Natural killer cell (primary cell): ENCODE results near the gene CUEDC1. TPM values are rescaled to one million over a fixed set of nuclear protein-coding genes. Genes with fewer than 3 reads are reported as not detected.

Source experiments
- ATAC-seq, 3 donors: fragments of 150-1000 bp in 2 of 3; fragments of 200-7000 bp in 1 of 3; cut with Tn5 transposase; 1 replicate in 1 of 3; 2 replicates in 2 of 3; pipeline ENCODE4 v1.10.0; 2021; ENCODE audit warnings: mild to moderate bottlenecking in 2 of 3, moderate library complexity in 2 of 3
- DNase-seq, 2 donors: peaks; one replicate each; pipeline versions ENCODE4 v3.0.0 to v3.0.0-alpha.2; 2013 to 2021; ENCODE audit warnings: mixed read lengths in 1 of 2
- H3K27ac ChIP-seq: one replicate; pipeline ENCODE4 v1.5.1; 2013; ENCODE audit warnings: mild to moderate bottlenecking, low read length
- H3K27me3 ChIP-seq: one replicate; pipeline ENCODE4 v1.6.1; 2013; ENCODE audit warnings: low read length; ENCODE audit not compliant: control insufficient read depth, insufficient read depth
- H3K36me3 ChIP-seq: one replicate; pipeline ENCODE4 v1.6.1; 2013; ENCODE audit warnings: low read length; ENCODE audit not compliant: control insufficient read depth, insufficient read depth
- H3K4me1 ChIP-seq: one replicate; pipeline ENCODE4 v1.6.1; 2013; ENCODE audit warnings: low read length; ENCODE audit not compliant: control insufficient read depth, insufficient read depth
- H3K4me3 ChIP-seq: one replicate; pipeline ENCODE4 v1.5.1; 2013; ENCODE audit warnings: low read length
- H3K9me3 ChIP-seq: one replicate; pipeline ENCODE4 v1.6.1; 2013; ENCODE audit warnings: low read length; ENCODE audit not compliant: control insufficient read depth, insufficient read depth
- H3K27ac Mint-ChIP-seq, 2 donors: one replicate each; pipeline ENCODE4 v1.8.0; 2022; ENCODE audit warnings: mild to moderate bottlenecking in 2 of 2, mixed read lengths in 2 of 2, moderate library complexity in 1 of 2
- H3K27me3 Mint-ChIP-seq, 2 donors: one replicate each; pipeline ENCODE4 v1.8.0; 2022; ENCODE audit warnings: low read depth in 2 of 2, mixed read lengths in 2 of 2
- H3K36me3 Mint-ChIP-seq: one replicate; pipeline ENCODE4 v1.8.0; 2022; ENCODE audit warnings: mixed read lengths
- H3K4me1 Mint-ChIP-seq, 2 donors: one replicate each; pipeline ENCODE4 v1.8.0; 2022; ENCODE audit warnings: mixed read lengths in 2 of 2
- H3K4me3 Mint-ChIP-seq: one replicate; pipeline ENCODE4 v1.8.0; 2022; ENCODE audit warnings: mild to moderate bottlenecking, moderate library complexity, mixed read lengths
- H3K9me3 Mint-ChIP-seq, 2 donors: one replicate each; pipeline ENCODE4 v1.8.0; 2022; ENCODE audit warnings: mixed read lengths in 2 of 2
- CTCF ChIP-seq: fragments of 200-600 bp; IDR thresholded peaks from one replicate; pipeline ENCODE4 v1.8.0; 2022; ENCODE audit warnings: antibody characterized with exemption
- WGBS: methylation state at CpG from one replicate; pipeline ENCODE4 v1.1.7; 2013; ENCODE audit warnings: missing lambda C conversion rate; ENCODE audit not compliant: insufficient coverage; 5-methylcytosine and 5-hydroxymethylcytosine counted together
- intact Hi-C: fragments of 100-400 bp; cut with micrococcal nuclease; formaldehyde crosslinking; loops from one replicate; pipeline ENCODE4 v1.14.2; 2022
- total RNA-seq, 4 donors: library from RNA; stranded (reverse); fragments of 120-200 nt in 1 of 4; gene quantifications; one replicate each; pipeline versions ENCODE4 v1.2.3 to v1.2.4, GENCODE V29; 2013 to 2022

The CUEDC1 gene
- total RNA-seq, 3 donors from 2014 or later (not counting 1 experiment from before 2014, with no cell fraction given): 1.5 to 3.7 (median 2.6) TPM

GRCh38 chr17:57972151-57972550, 16.9 kb upstream of the CUEDC1 start:
- Histone ChIP-seq H3K4me3 (no peak overlapping the region), H3K36me3 (peaks cover 44% of the 10 kb centered on the region), H3K27me3 (no peaks in the 10 kb centered on the region), H3K9me3 (no peaks in the 10 kb centered on the region), H3K27ac (no peak overlapping the region), H3K4me1 (no peaks in the 10 kb centered on the region)
- Mint-ChIP-seq H3K27me3 (peaks cover 0 to 8% of the 10 kb centered on the region in 2 donors), H3K36me3 (peaks cover 23% of the 10 kb centered on the region), H3K4me3 (no peak overlapping the region), H3K9me3 (no peaks in the 10 kb centered on the region), H3K27ac (peak overlapping the region in 1 of 2 donors; percentile 33), H3K4me1 (peaks cover 7 to 8% of the 10 kb centered on the region in 2 donors)
- WGBS: 71% methylated on average over 1 of the region's 1 CpG
- intact Hi-C loops: no loop called here
- ATAC-seq: no peak
- no peak for TF ChIP-seq CTCF
- no peak for DNase-seq

- H3K27ac ChIP-seq: no peak overlapping the region
- no peaks in the 10 kb centered on the region for H3K9me3 ChIP-seq
- WGBS: 82% methylated on average over 10 of the region's 10 CpGs
- Mint-ChIP-seq H3K36me3 (peaks cover 20% of the 10 kb centered on the region), H3K9me3 (no peaks in the 10 kb centered on the region), H3K27me3 (peaks cover 0 to 8% of the 10 kb centered on the region in 2 donors), H3K27ac (peak overlapping the region in 1 of 2 donors; percentile 52), H3K4me1 (peaks cover 7% of the 10 kb centered on the region in 2 donors), H3K4me3 (no peak overlapping the region)
- no peak overlapping the region for H3K4me3 ChIP-seq
- H3K4me1 ChIP-seq: no peaks in the 10 kb centered on the region
- intact Hi-C loops: no loop called here
- H3K27me3 ChIP-seq: no peaks in the 10 kb centered on the region
- DNase-seq: no peak
- no peak for ATAC-seq
- H3K36me3 ChIP-seq: peaks cover 39% of the 10 kb centered on the region
- TF ChIP-seq CTCF: no peak
Observed at GRCh38 chr17:57971572-57971971, 16.4 kb upstream of the CUEDC1 start.

GRCh38 chr17:57970710-57971109, 15.5 kb upstream of the CUEDC1 start:
- Mint-ChIP-seq H3K27ac (peak overlapping the region in 1 of 2 donors; percentile 52), H3K9me3 (no peaks in the 10 kb centered on the region), H3K27me3 (peaks cover 0 to 8% of the 10 kb centered on the region in 2 donors), H3K36me3 (peaks cover 12% of the 10 kb centered on the region), H3K4me3 (no peak overlapping the region), H3K4me1 (no peaks in the 10 kb centered on the region)
- no peak for TF ChIP-seq CTCF
- H3K4me1 ChIP-seq: no peaks in the 10 kb centered on the region
- H3K27me3 ChIP-seq: no peaks in the 10 kb centered on the region
- ATAC-seq (no peak), DNase-seq (no peak)
- no peaks in the 10 kb centered on the region for H3K9me3 ChIP-seq
- H3K36me3 ChIP-seq: peaks cover 30% of the 10 kb centered on the region
- intact Hi-C loops: no loop called here
- H3K4me3 ChIP-seq: no peak overlapping the region
- no peak overlapping the region for H3K27ac ChIP-seq
- 82% methylated on average over 4 of the region's 4 CpGs for WGBS

GRCh38 chr17:57968456-57968855, 13.2 kb upstream of the CUEDC1 start:
- intact Hi-C loops: no loop called here
- H3K4me3 Mint-ChIP-seq: no peak overlapping the region
- no peaks in the 10 kb centered on the region for H3K36me3 Mint-ChIP-seq
- no peak for TF ChIP-seq CTCF
- H3K9me3 Mint-ChIP-seq: no peaks in the 10 kb centered on the region
- 80% methylated on average over 1 of the region's 1 CpG for WGBS
- H3K27ac Mint-ChIP-seq: no peak overlapping the region
- no peaks in the 10 kb centered on the region for H3K9me3 ChIP-seq
- no peaks in the 10 kb centered on the region for H3K27me3 ChIP-seq
- DNase-seq (no peak), ATAC-seq (no peak)
- H3K4me1 ChIP-seq: no peaks in the 10 kb centered on the region
- no peak overlapping the region for H3K4me3 ChIP-seq
- H3K36me3 ChIP-seq: peaks cover 11% of the 10 kb centered on the region
- H3K27me3 Mint-ChIP-seq: peaks cover 0 to 8% of the 10 kb centered on the region in 2 donors
- no peak overlapping the region for H3K27ac ChIP-seq
- no peaks in the 10 kb centered on the region for H3K4me1 Mint-ChIP-seq
